ENCODE data around the gene WFIKKN1.
"Not testable (repeated sequence)": the region's sequence is repeated elsewhere in the genome, so short reads cannot be mapped to it uniquely, and the experiment has no call there.

Gene WFIKKN1

GRCh38 chr16:595942-596735, 34.6 kb upstream of the WFIKKN1 start:
- no peak for DNase-seq

- DNase-seq: no peak
Measured at GRCh38 chr16:596736-597060, 34.1 kb upstream of the WFIKKN1 start.

GRCh38 chr16:597655-598054, 33.1 kb upstream of the WFIKKN1 start:
- not testable (repeated sequence) for DNase-seq

GRCh38 chr16:598823-599739, 31.7 kb upstream of the WFIKKN1 start:
- DNase-seq: no peak

GRCh38 chr16:600781-601180, 30.0 kb upstream of the WFIKKN1 start:
- DNase-seq: no peak

GRCh38 chr16:603933-604332, 26.9 kb upstream of the WFIKKN1 start:
- no peak for DNase-seq

- DNase-seq: no peak
Measured at GRCh38 chr16:606656-607307, 24.0 kb upstream of the WFIKKN1 start.

- no peak for DNase-seq
Measured at GRCh38 chr16:608019-608418, 22.8 kb upstream of the WFIKKN1 start.

GRCh38 chr16:609316-609715, 21.5 kb upstream of the WFIKKN1 start:
- DNase-seq: no peak

GRCh38 chr16:609984-610383, 20.8 kb upstream of the WFIKKN1 start:
- no peak for DNase-seq

- peak; percentile 40 for DNase-seq
Measured at GRCh38 chr16:610513-611381, 20.0 kb upstream of the WFIKKN1 start.

- no peak for DNase-seq
Measured at GRCh38 chr16:615122-615521, 15.7 kb upstream of the WFIKKN1 start.

GRCh38 chr16:616733-617586, 13.8 kb upstream of the WFIKKN1 start:
- DNase-seq: no peak

GRCh38 chr16:617855-618254, 12.9 kb upstream of the WFIKKN1 start:
- DNase-seq: no peak

GRCh38 chr16:619476-620100, 11.2 kb upstream of the WFIKKN1 start:
- no peak for DNase-seq

- no peak for DNase-seq
Measured at GRCh38 chr16:620700-621525, 9.9 kb upstream of the WFIKKN1 start.

GRCh38 chr16:621526-622105, 9.2 kb upstream of the WFIKKN1 start:
- DNase-seq: no peak

GRCh38 chr16:622920-623280, 7.9 kb upstream of the WFIKKN1 start:
- no peak for DNase-seq

- DNase-seq: no peak
Measured at GRCh38 chr16:624526-625070, 6.2 kb upstream of the WFIKKN1 start.
